ENCODE measurements around the gene FRAS1.

The FRAS1 gene

DNA sequence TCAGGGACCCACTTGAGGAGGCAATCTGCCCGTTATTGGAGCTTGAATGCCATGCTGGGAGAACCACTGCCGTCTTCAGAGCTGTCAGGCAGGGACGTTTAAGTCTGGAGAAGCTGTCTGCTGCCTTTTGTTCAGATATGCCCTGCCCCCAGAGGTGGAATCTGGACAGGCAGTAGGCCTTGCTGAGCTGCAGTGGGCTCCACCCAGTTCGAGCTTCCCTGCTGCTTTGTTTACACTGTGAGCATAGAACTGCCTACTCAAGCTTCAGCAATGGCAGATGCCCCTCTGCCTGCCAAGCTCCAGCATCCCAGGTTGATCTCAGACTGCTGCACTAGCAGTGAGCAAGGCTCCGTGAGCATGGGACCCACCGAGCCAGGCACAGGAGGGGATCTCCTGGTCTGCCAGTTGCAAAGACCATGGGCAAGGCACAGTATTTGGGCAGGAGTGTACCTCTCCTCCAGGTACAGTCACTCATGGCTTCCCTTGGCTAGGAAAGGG lies 68.8 kb downstream of the FRAS1 start:
- DNase-seq: peak; percentile 9

DNA sequence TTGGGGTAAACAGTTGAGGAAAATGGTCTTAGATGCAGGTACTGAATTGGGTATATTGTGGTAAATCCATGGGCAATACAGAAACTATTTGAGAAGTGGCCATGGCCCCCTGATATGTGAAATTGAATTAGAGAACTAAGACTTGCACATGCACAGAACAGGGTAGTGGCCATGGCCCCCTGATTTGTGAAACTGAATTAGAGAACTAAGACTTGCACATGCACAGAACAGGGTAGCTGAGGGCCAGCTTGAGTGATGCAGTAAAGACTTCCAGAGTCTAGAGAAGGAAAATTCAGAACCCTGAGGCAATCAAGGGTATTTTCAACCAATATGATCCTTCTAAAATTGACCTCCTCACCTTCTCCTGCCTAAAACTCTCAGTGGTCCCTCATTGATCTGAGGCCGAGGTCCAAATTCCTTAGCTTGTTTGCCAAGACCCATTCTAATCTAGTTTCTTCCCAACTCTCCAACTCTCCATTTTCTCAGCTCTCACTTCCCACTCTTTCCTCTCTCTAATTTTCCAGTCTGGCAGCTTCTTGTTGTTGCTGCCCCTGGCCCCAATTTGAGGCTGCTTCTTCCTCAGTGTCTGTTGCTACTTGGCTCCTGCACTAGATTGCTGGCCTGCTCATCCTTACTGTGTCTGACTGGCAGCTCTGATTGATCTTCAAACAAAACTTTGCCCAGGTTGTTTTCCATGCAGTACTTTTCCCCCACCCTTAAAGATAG lies 72.4 kb downstream of the FRAS1 start:
- DNase-seq: no peak

DNA sequence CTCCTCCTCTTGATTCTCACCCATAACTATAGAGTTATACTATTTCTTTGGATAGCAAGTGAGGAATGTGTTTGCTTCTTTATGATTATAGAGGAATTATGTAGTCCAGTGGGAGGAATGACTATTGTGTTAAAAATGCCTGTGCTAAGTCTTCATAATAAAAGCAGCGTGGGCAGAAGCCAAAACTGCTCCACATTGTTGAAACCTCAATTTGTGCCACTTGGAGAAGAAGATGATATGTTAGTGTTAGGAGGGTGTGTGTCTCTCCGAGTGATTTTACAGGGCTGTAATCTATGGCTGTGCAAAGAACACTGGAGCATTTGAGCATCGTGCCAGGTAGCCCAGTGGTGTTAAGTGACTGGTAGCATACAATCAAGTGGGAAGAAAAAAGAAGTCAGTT lies 74.3 kb downstream of the FRAS1 start:
- DNase-seq: no peak

DNA sequence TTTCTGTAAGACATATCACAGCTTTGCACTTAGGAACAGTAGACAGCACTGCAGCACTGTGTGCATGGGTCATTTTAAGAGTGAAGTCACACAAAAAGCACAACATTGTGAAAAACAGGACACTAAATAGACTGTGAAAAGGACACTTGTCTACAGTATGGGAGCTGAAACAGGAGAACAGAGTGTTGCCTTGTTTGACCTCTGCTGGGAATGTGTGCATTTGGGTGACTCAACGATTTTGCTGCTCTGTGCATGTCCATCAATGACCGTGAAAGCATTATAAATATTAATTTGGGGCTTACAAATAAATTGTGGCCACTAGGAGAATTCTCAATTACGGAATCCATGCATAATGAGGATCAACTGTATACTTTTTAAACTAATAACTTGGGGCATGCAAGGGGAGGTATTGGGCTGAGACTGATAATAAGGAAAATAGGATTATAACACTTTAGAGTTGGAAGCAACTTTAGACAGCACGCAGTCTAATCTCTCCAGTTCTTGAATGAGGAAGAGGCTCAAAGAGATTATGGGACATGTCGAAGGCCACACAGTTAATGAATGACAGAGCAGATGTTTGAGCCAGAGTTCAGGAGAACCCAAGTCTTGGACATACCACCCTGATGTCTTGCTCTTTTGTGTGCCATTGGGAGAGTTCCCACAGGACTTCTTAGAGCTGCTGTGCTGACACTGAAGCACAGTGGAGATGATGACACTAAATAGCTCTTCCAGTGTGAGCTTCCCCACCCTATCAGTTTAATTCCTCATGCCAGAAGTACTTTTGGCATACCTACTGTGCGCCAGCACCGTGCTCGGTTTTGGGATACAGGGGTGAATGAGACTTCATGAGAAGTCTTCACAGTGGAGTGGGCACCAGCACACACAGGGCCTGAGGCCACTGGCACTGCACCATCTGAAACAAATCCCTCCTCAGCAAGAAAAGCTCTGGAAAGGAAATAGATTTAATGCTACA lies 79.3 kb downstream of the FRAS1 start:
- no peak for DNase-seq

DNA sequence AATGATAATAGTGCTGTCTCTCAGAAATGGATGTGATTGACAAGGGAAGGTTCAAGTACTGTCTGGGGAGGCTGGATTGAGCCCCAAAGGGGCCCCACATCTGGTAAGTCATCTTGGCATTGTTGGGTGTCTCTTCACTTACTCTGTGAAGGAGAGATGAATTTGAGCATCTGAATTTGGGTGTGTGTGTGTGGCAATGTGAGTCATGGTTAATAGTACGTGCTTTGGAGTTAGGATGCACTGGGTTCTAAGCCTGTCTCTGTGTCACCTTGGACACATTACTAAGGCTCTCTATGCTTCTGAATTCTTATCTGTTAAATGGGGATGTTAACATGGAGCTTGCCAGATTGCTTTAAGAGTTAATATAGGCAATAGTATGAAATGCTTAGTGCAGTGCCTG lies 80.4 kb downstream of the FRAS1 start:
- no peak for DNase-seq

DNA sequence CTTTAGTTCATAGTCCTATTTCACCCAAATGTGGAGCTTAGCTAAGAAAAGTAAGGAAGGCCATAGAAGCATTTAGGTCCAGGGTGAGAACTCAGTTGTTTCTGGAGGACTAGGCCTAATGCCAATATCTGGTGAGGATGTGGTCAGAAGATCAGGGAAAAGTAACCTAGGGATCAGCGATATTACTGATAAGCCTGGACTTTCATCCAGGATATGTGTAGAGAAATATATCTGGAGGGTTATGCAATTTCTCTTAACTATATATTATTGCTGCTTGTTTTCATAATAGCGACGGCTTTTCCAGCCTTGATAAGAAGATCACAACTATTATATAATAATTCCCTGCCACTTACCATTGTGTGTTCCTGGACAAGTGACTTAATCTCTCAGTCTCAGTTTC lies 81.1 kb downstream of the FRAS1 start:
- no peak for DNase-seq

DNA sequence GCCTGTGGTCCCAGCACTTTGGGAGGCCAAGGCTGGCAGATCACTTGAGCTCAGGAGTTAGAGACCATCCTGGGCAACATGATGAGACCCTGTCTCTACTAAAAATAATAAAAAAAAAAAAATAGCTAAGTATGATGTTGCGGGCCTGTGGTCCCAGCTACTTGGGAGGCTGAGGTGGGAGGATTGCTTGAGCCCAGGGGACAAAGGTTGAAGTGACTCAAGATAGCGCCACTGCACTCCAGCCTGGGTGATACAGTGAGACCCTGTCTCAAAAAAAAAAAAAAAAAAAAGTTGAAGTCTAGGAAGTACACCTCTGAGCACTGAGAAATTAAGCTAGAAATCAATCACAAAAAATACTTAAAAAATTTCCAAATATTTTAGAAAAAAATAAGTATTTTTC lies 86.5 kb downstream of the FRAS1 start:
- no peak for DNase-seq

DNA sequence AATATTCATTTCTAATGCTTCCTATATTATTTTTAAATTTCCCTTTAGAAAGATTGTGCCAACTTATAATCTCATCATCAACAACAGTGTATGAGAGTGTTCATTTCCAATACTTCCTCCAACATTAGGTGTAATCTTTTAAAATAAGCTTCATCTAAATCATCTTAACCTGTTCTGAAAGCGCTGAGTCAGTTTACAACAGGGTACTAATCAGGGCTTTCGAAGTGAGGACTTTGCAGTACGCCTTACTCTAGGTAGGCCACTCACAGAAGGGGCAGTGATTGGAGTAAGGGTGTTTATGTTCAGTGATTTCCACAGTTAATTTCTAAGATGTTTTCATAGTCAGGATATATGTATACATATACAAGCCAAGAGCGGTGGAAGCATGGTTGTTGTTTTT lies 87.9 kb downstream of the FRAS1 start:
- DNase-seq: no peak

DNA sequence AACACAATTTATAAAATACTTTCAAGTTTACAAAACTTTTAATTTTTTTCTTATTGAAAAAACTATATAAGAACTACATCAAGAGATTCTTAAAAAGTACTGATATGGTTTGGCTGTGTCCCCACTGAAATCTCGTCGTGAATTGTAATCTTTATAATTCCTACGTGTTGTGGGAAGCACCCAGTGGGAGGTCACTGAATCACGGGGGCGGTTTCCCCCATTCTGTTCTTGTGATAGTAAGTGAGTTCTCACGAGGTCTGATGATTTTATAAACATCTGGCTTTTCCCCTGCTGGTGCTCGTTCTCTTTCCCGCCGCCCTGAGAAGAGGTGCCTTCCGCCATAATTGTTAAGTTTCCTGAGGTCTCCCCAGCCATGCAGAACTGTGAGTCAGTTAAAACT lies 88.5 kb downstream of the FRAS1 start:
- DNase-seq: no peak

DNA sequence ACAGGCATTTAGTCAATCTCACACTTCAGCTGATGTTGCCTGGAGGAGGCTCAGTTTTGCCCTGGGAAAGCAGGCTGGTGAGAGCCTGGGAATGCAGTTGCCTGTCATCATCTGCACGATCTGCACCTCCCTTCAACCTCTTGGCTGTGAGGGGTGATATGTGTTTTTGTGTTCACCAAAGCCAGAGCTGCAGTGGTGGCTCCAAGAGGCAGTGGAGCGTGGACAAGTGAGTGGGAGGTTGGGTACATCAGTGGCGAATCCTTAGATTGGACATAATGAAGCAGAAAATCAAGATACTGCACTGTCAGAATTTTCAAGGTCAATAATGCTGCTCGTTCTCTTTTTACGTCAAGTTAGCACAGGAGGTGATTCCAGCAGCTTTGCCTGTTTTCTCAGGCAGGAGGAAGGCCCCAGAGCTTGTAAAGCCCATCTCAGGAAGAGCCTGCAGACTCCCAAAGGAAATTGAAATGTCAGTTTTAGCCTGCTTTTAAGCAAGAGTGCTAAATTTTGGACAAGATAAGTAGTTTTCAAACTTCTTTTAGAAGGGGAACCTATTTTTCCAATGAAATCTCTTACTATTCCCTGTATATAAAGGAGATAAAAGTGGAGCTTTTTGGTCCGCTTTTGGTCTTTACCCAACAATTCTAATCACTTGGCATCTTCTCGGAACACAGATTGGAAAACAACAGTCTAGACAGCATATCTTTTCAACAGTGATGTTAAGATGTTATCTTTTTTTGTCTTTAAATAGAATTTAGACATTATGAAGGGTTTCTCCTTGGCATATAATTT lies 92.8 kb downstream of the FRAS1 start:
- DNase-seq: no peak

DNA sequence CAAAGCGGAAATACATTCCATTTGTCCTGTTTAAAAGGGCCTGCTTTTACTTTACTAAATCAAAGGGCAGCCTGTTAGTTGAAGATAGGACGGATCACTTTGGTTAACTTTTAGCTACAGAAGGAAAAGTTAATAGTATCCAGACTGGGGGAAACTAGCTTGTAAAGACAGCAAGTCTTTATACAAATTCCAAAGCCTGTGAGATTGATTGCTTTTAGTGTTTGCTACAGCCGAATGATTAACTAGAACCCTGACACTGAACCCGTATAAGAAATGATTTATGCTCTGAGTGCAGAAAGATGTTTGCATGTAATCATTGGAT lies 93.4 kb downstream of the FRAS1 start:
- no peak for DNase-seq

DNA sequence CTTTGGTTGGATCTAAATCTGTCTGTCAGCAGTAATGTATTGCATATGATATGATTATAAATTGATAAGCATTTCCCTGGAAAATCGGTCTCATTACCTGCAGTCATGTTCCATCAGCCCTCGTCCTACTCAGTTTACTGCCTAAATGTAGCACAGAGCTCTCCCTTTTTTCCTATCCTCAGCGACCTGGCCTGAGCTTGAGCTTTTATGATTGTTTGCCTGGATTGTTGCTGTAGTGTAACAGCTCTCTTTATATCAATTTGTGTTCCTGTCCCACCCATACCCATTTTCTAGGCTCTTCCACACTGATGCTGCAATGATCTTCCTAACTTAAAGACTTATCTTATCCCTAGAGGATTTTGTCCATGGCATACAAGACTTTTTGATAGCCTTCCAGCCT lies 95.7 kb downstream of the FRAS1 start:
- no peak for DNase-seq

DNA sequence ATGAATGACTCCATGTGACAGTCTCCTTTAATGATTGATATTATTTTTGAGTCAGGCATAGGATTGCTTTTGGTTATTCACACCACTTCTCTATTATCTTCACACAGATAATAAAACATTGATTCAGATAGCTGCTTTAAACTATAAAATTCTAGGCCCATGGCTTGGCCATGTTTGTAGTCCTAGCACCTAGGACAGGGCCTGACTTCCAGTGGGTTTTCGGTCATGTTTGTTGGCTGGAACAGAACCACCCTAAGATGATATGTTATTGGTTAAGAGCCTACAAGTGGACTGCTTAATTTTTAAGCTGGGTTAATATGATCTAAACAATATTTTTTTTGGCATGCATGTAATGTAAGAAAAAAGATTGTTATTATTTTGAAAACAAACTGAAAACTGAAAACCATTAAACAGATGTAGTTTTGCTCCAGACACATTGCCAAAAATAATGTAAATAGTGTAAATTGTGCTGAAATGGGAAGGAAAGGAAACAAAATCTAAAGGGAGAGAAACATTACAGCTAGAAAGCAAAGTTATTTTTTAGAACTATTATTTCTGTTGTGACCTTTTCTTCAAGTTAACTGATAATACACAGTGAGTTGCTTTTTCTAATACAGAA lies 98.0 kb downstream of the FRAS1 start:
- DNase-seq: no peak

DNA sequence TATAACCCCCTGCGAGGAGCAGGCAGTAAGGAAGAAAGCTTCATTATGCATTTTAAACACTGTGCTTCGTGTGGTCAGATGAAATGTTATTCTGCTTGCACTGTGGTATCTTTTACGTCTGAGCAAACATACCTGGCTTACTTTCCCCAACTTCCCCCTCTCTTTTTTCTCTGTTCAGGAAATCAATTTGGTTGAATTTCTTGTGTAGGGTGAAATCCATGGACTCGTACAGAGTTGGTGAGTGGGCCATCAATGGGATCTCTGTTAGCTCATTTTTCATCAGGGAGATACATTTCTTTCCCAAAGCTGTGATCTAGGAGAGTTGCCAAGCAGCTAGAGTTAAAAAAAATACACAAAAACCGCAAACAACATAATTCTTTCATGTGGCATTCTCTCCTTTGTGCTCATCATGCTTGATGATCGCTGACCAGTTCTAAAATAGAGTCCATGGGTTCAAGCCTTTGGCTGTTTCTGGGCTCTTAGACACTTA lies 98.5 kb downstream of the FRAS1 start:
- no peak for DNase-seq

DNA sequence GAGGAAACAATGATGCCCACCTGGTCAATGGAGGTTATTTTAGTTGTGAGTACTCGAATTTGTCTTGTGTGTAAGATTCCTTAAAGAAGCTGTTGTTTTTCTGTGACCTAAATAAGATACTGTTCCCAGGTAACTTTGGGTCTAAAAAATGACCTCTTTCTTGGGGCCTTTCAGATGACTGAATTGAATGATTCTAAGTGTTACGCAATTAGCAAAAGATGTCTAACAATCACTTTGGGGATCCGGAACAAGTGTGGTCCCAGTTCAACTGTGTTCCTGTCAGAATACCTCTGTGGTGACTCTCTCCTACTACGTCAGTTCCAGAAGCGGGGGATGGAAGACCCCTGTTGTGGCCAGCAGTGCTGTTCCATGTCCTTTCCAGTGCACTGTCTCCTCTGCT lies 99.4 kb downstream of the FRAS1 start:
- DNase-seq: no peak

DNA sequence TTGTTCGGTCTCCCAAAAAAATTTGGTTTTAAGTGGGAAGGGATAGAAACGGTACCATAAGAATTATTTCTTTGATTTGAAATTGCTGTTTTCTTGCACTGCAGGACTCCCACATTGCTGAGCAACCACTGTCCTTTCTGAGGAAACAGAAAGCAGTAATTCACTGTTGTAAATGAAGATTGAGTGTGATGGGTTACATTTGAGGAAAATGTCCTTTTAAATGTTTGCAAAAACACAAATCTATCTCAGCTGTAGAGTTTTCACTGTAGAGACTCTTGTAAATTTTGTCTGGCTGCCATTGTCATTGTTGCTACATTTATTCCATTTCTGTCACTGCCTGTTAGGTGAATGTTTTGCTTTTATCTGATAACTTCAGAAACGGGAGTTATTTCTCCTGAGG lies 105.2 kb downstream of the FRAS1 start:
- DNase-seq: no peak

DNA sequence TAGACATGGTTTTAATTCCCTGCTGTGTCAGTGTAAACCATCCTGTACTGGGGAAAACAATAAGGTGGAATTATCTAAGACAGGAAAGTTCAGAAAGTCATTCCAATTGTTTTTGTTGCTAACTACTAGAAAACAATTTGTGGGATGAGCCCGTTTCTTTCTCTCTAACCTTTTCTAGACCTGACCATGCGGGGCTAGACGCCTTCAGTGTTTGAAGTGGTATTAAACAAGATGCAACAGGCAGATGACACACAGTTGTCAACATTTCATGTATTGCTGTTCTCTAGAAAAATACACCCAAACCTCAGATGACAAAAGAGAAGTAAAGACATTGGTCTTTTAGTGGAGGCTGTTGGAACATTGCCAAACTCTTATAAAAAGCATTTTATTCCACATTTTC lies 105.7 kb downstream of the FRAS1 start:
- DNase-seq: no peak

DNA sequence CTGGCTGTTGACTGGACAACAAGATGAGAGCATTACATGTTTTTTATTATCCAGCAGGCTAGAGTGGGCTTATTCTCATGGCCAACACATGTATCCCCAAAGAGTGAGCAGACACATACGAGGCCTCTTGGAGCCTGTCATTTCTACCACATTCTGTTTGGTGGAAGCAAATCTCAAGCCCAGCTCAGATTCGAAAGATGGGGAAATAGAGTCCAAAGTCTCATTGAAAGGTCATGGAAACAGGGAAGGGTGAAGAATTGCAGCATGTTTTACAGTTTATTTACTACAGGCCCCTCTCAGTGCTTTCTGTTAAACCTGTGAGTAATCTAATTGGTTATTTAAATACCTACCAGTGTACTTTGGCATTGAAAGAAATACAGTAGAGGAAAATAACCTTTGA lies 108.6 kb downstream of the FRAS1 start:
- DNase-seq: no peak

DNA sequence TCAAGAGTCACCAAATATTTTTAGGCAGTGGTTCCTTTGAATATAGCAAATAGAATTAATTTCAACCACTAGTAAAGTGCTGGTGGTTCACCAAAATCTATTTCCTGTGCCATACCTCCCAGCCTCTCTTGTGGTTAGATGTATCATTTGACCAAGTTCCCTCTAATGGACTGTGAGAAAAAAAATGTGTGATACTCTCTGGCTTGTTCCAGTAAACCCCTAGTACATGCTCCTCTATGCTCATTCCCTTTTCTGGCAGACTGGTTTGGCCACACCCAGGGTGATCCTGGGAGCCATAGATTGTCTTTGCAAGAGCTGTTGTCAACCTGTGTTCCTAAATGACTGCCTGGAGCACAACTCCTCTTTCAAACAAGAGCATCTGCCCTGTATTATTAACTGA lies 109.5 kb downstream of the FRAS1 start:
- no peak for DNase-seq

DNA sequence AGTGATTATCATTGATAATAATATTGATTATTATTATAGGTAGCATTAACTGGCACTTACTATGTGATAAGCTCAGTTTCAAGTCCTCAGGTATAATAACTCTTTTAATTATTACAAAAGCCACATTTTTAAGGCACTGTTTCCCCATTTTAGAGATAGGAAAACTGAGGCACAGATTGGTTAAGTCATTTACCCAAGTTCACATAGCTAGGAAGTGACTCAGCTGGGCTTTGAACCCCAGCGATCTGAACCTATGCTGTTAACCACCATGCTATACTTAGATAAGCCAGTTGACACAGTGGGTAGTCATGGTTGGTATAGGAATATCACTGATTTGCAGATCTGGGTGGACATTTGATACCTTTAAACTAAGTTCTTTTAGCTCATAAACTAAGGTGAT lies 110.4 kb downstream of the FRAS1 start:
- no peak for DNase-seq

DNA sequence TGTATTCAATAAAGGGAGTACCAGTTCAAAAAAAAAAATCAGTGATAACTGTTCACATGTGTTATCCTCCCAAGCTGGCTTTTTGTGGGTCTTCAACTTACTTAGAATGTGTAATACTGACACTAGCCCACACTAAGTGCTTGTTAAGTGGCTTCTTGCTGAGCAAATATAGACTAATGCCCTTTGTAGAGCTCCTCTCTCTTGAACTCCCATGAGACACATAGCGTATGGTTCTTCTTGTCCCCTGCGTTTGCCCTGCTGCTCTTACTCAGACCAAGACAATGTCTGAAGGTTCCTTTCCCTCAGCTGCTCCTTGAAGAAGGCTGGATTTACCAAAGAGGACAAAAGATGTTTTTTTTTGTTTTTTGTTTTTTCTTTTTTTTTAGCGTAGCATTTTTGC lies 110.9 kb downstream of the FRAS1 start:
- peak; percentile 10 for DNase-seq

DNA sequence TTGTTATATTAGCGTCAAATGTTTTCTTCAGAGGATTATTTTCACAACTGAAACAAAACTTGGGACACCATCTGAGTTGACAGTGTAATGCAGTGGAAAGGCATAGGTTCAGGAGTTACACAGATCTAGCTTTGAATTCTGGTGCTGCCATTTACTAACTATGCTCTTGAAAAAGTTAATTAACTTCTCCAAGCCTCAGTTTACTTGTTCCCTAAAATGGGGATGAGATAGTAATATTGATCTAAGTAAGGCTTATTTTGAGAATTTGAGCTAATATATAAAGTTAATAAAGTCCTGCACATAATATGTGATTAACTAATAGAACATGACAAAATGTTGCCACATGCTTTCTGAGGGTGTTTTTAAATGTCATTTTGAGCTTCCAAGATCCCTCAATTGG lies 112.6 kb downstream of the FRAS1 start:
- DNase-seq: no peak

DNA sequence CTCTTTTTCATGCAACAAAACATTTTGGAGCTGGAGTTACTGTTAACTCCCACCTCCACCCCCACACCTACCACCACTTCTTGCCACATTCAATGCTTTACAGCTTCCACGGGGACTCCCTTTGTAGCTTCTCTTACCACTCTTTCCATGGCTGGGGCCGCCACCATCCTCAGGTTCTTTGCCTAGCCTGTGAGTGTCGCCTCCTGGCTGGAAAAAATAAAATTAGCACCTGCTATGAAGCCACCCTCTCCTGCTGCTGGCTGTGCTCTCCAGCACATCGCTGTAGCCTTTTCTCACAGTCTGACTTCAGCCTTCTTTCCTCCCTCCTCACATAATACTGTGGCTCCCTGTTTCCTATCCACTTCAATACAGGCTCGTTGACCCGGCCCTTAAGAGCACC lies 114.4 kb downstream of the FRAS1 start:
- no peak for DNase-seq

Data from NCI-H1105 treated with DMSO at 0.1 percent for 48 hours (cell line).